Dermis blood vessel endothelial cell (primary cell): ENCODE data around the gene NDUFB6. TPM values are rescaled to one million over a fixed set of nuclear protein-coding genes. Genes with fewer than 3 reads are reported as not detected.
"Not testable (repeated sequence)": the region's sequence is repeated elsewhere in the genome, so short reads cannot be mapped to it uniquely, and the experiment has no call there.

Experiments used
- DNase-seq: peaks from one replicate; pipeline ENCODE4 v3.0.0; 2010
- total RNA-seq: library from RNA; depleted of rRNA; stranded (reverse); fragments of >200 nt; gene quantifications from 2 replicates; pipeline ENCODE4 v1.2.3, GENCODE V29; 2014

Gene NDUFB6
- total RNA-seq, 1 donor from 2014 or later: 49.0 TPM

- no peak for DNase-seq
Observed at GRCh38 chr9:32570262-32570661, 2.7 kb downstream of the NDUFB6 start.

- no peak for DNase-seq
Observed at GRCh38 chr9:32566770-32567169, 6.2 kb downstream of the NDUFB6 start.

DNA sequence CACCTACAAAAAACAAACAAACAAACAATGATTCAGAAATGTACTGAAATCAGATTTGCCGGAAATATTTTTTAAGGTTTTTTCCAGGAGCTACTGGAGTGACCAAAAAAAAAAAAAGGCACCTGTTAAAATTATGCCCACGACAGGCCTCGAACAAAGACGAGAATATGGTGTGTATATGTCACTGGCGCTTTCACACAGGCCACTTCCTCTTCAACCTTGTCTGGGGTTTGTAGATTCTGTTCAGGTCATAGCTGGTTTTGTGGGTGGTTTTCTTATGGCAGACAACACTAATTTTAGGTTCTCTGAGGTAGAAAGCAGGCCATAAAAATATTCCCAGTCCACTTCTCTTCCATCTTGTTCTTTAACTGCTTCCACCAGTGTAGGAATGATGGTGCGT lies 7.0 kb downstream of the NDUFB6 start:
- no peak for DNase-seq

DNA sequence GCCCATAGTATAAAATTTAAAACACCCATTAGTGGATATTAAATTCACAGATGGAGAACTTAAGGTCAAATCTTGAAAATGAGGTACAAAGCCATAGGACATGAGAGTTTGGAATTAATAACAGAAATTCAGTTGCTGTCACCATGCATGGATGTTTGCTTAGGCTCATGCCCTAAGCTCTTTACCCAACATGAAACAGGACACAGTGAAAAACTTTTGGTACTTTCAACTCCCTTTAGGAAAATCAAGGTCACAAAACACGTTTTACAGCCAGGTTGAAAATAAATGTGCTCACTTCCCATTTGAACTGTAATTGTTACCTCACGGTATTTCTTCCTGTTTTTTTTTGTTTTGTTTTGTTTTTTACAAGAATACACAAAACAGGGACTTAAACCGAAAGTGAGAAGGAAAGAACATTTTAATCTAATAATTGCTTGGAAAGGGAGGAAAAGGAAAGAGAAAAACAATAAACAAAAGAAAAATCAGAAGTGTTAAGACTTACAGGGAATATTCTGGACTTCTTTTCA lies 14.5 kb downstream of the NDUFB6 start:
- peak; percentile 17 for DNase-seq

DNA sequence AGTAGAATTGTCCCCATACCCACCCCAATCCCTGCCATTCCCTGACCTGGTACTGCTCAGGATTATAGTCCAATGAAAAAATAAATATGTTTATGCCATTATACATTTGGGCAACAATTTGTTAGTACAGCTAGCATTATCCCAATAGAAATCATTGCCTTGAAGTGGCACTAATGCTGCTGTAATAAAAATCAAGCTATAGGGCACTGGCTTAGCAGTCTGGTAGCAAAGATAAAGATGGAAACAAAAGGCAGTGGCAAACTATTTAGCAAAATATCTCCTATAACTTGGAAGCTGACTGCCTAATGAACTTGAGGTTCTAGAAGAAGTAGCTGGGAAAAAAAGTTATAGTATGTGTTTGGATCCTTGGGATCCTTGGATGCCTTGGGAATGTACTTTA lies 18.4 kb downstream of the NDUFB6 start:
- DNase-seq: no peak

DNA sequence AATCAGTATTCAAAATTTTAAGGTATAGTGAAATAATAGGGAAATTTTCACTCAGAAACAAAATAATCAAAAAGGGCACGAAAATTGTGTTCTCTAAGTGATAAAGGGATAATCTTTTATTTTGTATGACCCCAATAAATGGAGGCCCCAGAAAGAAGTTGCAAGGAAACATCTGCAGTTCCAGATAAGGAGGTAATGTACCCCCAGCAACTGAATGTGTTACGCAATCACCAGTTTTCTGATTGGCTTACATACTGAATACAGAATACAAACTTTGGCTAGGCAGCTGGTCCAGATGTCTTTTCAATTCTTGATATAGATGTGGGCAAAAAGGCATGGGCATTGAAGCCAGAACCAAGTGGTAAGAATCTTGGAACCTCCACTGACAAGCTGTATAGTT lies 18.9 kb downstream of the NDUFB6 start:
- DNase-seq: peak; percentile 15

- DNase-seq: peak; percentile 94
Observed at GRCh38 chr9:32552172-32552872, 20.6 kb downstream of the NDUFB6 start, which contains the start of the genes SMIM27 and TOPORS. TSS of gene SMIM27 (plus strand) at chr9:32552327. CDS start at chr9:32552435, 108 bp downstream. TSS of gene TOPORS (minus strand) at chr9:32552586. CDS start at chr9:32552436, 150 bp downstream.

GRCh38 chr9:32551276-32552051 lies 21.5 kb downstream of the NDUFB6 start:
- peak; percentile 57 for DNase-seq

DNA sequence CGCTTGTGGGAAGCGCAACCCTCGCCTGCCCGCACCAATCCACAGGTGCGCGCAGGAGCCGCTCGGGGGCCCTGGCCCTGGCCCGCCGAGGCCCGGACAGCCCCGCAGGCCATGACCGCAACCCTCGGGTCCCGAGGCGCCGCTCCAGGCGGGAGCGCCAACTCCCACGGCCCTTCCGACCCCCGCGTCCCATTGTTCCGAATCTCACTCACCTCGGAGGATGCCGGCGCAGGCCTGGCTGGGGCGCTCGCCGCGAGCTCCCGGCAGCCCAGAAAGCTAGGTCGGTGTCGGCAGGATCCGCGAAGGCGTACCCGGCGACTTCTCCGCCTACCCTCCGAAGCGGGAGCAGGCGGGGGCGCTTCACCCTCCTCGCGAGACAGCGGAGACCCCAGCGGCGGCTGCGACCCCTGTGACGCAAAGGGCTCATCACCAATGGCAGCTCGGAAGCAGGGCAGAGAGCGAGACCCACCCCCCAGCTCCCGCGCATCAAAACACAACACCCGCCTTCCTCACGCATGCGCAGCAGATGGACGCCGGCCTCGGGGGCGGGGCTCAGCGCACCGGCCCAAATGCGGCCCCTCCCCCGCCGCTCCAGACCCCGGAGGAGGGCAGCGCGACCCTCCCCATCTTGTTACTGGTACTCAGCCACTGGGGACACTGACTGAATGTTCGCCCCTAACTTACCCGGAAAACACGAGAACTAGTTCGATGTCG lies 22.2 kb downstream of the NDUFB6 start:
- peak; percentile 97 for DNase-seq

DNA sequence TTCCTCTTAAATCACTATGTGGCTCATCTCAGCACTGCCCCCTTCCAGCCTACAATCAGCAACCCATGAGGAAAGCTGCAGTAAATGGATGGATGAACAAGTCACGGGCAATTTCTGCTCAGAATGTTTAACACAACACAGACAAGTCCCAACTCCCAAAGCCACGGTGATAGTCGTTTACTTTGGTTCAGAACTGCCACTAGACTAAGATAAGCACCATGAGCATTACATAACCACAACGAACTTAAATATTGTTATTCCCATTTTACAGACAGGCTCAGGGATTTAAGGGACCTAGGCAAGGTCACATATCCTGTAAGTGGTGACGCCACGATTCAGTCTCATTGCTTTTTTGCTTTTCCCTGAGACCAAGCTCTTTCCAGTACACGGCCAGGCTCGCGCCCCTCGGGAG lies 22.8 kb downstream of the NDUFB6 start:
- peak; percentile 54 for DNase-seq

DNA sequence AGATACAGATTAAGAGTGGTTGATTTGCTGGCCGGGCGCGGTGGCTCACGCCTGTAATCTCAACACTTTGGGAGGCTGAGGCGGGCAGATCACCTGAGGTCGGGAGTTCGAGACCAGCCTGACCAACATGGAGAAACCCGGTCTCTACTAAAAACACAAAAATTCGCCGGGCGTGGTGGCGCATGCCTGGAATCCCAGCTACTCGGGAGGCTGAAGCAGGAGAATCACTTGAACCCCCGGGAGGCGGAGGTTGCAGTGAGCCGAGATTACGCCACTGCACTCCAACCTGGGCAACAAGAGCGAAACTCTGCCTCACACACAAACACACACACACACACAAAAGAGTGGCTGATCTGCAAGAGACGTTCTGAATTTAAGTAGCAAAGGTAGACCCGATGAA lies 24.7 kb downstream of the NDUFB6 start:
- DNase-seq: not testable (repeated sequence)

- DNase-seq: no peak
Observed at GRCh38 chr9:32545884-32546283, 27.1 kb downstream of the NDUFB6 start.

GRCh38 chr9:32543047-32543446 lies 29.9 kb downstream of the NDUFB6 start:
- no peak for DNase-seq

GRCh38 chr9:32533816-32534215 lies 39.1 kb downstream of the NDUFB6 start:
- no peak for DNase-seq

- no peak for DNase-seq
Observed at GRCh38 chr9:32533336-32533735, 39.6 kb downstream of the NDUFB6 start.

- no peak for DNase-seq
Observed at GRCh38 chr9:32526707-32527048, 46.3 kb downstream of the NDUFB6 start.

GRCh38 chr9:32526041-32526706 lies 46.8 kb downstream of the NDUFB6 start, which contains the start of gene RIGI:
TSS of gene RIGI (minus strand) at chr9:32526196. CDS start at chr9:32526166, 30 bp downstream.
- DNase-seq: peak; percentile 97

- DNase-seq: no peak
Observed at GRCh38 chr9:32525709-32526030, 47.3 kb downstream of the NDUFB6 start.

GRCh38 chr9:32524892-32525708 lies 47.9 kb downstream of the NDUFB6 start:
- peak; percentile 43 for DNase-seq

GRCh38 chr9:32524558-32524891 lies 48.4 kb downstream of the NDUFB6 start:
- DNase-seq: not testable (repeated sequence)

DNA sequence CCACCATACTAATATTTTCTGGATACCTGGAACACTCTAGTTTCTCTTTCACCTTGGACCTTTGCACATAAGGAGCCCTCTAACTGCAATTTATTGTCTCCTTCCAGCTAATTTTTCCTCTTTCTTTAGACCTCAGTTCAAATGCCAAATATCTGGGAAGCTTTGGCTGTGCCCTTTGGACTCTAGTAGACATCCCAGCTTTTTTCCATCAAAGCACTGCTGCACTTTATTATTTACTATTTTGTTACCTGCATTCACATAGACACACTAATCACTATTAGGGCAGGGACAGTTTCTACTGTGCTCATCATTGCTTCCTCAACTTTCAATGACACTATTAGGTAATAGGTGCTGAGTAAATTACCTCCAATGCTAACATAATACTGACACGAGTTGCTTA lies 49.0 kb downstream of the NDUFB6 start:
- DNase-seq: no peak

DNA sequence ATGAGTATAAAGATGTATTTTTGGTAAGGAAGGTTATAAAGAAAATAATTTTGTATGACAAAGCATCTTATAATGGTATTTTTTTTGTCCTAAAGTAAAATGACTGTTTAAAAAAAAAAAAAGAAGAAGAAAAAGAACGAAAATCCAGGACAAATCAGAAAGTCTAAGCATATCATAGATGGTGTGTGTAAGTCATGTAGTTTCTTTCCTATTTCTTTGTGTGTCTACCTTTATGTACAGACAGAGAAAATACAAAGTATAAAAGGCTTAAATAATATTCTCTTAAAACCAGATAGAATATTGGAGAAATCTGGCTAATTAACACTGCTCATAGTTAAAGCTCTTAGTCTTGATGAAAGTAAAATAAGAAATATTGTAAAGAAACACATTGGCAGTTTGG lies 54.7 kb downstream of the NDUFB6 start:
- no peak for DNase-seq
